NT2/D1 (cell line): ENCODE measurements around the gene COA1.

Source experiments
- YY1 ChIP-seq: IDR thresholded peaks from 2 replicates; pipeline ENCODE4 v1.6.1; 2011; ENCODE audit not compliant: insufficient read length, insufficient read depth
- ZNF274 ChIP-seq: IDR thresholded peaks from 2 replicates; pipeline ENCODE4 v1.6.1; 2011; ENCODE audit warnings: mild to moderate bottlenecking, low read depth, low read length

- TF ChIP-seq YY1 (no peak), ZNF274 (no peak)
These were observed 96.6 kb downstream of the COA1 start for GRCh38 chr7:43632746-43633145.
